ENCODE results near the gene NUSAP1.
"Not testable (repeated sequence)": the region's sequence is repeated elsewhere in the genome, so short reads cannot be mapped to it uniquely, and the experiment has no call there.

Gene NUSAP1

GRCh38 chr15:41347236-41347635, 14.6 kb downstream of the NUSAP1 start:
- H3K27me3 Mint-ChIP-seq = no peaks in the 10 kb centered on the region
- H3K36me3 Mint-ChIP-seq (ENCODE audit: low read depth) = peaks cover 70% of the 10 kb centered on the region
- no peak for ATAC-seq
- no peaks in the 10 kb centered on the region for H3K4me1 Mint-ChIP-seq
- no peak for DNase-seq
- no peak overlapping the region for H3K4me3 Mint-ChIP-seq
- no peak overlapping the region for H3K27ac Mint-ChIP-seq
- H3K9me3 Mint-ChIP-seq = no peaks in the 10 kb centered on the region

GRCh38 chr15:41350057-41350717, 17.5 kb downstream of the NUSAP1 start:
- ATAC-seq = no peak
- Mint-ChIP-seq H3K4me3 (no peak overlapping the region), H3K9me3 (no peaks in the 10 kb centered on the region), H3K36me3 (ENCODE audit: low read depth) (peaks cover 64% of the 10 kb centered on the region), H3K4me1 (no peaks in the 10 kb centered on the region), H3K27me3 (no peaks in the 10 kb centered on the region), H3K27ac (no peak overlapping the region)
- no peak for DNase-seq

GRCh38 chr15:41354371-41354770, 21.7 kb downstream of the NUSAP1 start:
- H3K4me1 Mint-ChIP-seq = no peaks in the 10 kb centered on the region
- H3K36me3 Mint-ChIP-seq (ENCODE audit: low read depth) = peaks cover 65% of the 10 kb centered on the region

GRCh38 chr15:41367418-41367817, 34.7 kb downstream of the NUSAP1 start:
- Mint-ChIP-seq H3K9me3 (no peaks in the 10 kb centered on the region), H3K4me3 (no peak overlapping the region), H3K27me3 (no peaks in the 10 kb centered on the region), H3K36me3 (ENCODE audit: low read depth) (peaks cover 57% of the 10 kb centered on the region), H3K4me1 (no peaks in the 10 kb centered on the region), H3K27ac (no peak overlapping the region)
- DNase-seq (no peak), ATAC-seq (no peak)

More at GRCh38 chr15:41354371-41354770, 21.7 kb downstream of the NUSAP1 start:
- H3K27ac Mint-ChIP-seq = no peak overlapping the region
- ATAC-seq = no peak
- no peaks in the 10 kb centered on the region for H3K27me3 Mint-ChIP-seq
- H3K9me3 Mint-ChIP-seq = no peaks in the 10 kb centered on the region
- DNase-seq = no peak
- H3K4me3 Mint-ChIP-seq = no peak overlapping the region

GRCh38 chr15:41377978-41378377, 45.3 kb downstream of the NUSAP1 start:
- H3K9me3 Mint-ChIP-seq = no peaks in the 10 kb centered on the region
- no peak overlapping the region for H3K27ac Mint-ChIP-seq
- H3K36me3 Mint-ChIP-seq (ENCODE audit: low read depth) = peaks cover 44% of the 10 kb centered on the region
- H3K27me3 Mint-ChIP-seq = no peaks in the 10 kb centered on the region
- H3K4me1 Mint-ChIP-seq = no peaks in the 10 kb centered on the region
- ATAC-seq = no peak
- DNase-seq = no peak
- no peak overlapping the region for H3K4me3 Mint-ChIP-seq

- H3K27ac Mint-ChIP-seq, H3K27me3 Mint-ChIP-seq, H3K4me1 Mint-ChIP-seq, ATAC-seq, H3K9me3 Mint-ChIP-seq, DNase-seq, H3K4me3 Mint-ChIP-seq: not testable (repeated sequence)
- H3K36me3 Mint-ChIP-seq (ENCODE audit: low read depth) = peaks cover 23% of the 10 kb centered on the region
These were observed 51.5 kb downstream of the NUSAP1 start for GRCh38 chr15:41383974-41384749.

GRCh38 chr15:41387646-41388045, 55.0 kb downstream of the NUSAP1 start:
- peaks cover 10% of the 10 kb centered on the region for H3K36me3 Mint-ChIP-seq (ENCODE audit: low read depth)
- H3K27ac Mint-ChIP-seq = no peak overlapping the region
- no peak for ATAC-seq
- no peak for DNase-seq
- H3K9me3 Mint-ChIP-seq = no peaks in the 10 kb centered on the region
- H3K27me3 Mint-ChIP-seq = no peaks in the 10 kb centered on the region
- H3K4me1 Mint-ChIP-seq = no peaks in the 10 kb centered on the region
- no peak overlapping the region for H3K4me3 Mint-ChIP-seq

- Mint-ChIP-seq H3K36me3 (ENCODE audit: low read depth) (peaks cover 27% of the 10 kb centered on the region), H3K27ac (peak overlapping the region; percentile 7), H3K27me3 (no peaks in the 10 kb centered on the region), H3K4me3 (no peak overlapping the region), H3K4me1 (peaks cover 14% of the 10 kb centered on the region), H3K9me3 (no peaks in the 10 kb centered on the region)
- ATAC-seq = no peak
- DNase-seq = no peak
These were observed 60.0 kb downstream of the NUSAP1 start for GRCh38 chr15:41392659-41393058.

GRCh38 chr15:41394924-41395323, 62.2 kb downstream of the NUSAP1 start:
- ATAC-seq (no peak), DNase-seq (no peak)
- Mint-ChIP-seq H3K4me3 (no peak overlapping the region), H3K36me3 (ENCODE audit: low read depth) (peaks cover 24% of the 10 kb centered on the region), H3K27ac (peak overlapping the region; percentile 18), H3K4me1 (peaks cover 14% of the 10 kb centered on the region), H3K9me3 (no peaks in the 10 kb centered on the region), H3K27me3 (no peaks in the 10 kb centered on the region)

- H3K27ac Mint-ChIP-seq = no peak overlapping the region
These were observed 63.4 kb downstream of the NUSAP1 start for GRCh38 chr15:41396111-41396510.

GRCh38 chr15:41401904-41402267, 69.2 kb downstream of the NUSAP1 start:
- H3K36me3 Mint-ChIP-seq (ENCODE audit: low read depth) = no peaks in the 10 kb centered on the region
- H3K27ac Mint-ChIP-seq = peak overlapping the region; percentile 94
- peak; percentile 8 for ATAC-seq
- H3K27me3 Mint-ChIP-seq = no peaks in the 10 kb centered on the region
- H3K4me3 Mint-ChIP-seq = peak overlapping the region; percentile 94
- no peaks in the 10 kb centered on the region for H3K9me3 Mint-ChIP-seq
- peaks cover 15% of the 10 kb centered on the region for H3K4me1 Mint-ChIP-seq
- DNase-seq = no peak

More at GRCh38 chr15:41396111-41396510, 63.4 kb downstream of the NUSAP1 start:
- H3K27me3 Mint-ChIP-seq = no peaks in the 10 kb centered on the region
- peaks cover 24% of the 10 kb centered on the region for H3K36me3 Mint-ChIP-seq (ENCODE audit: low read depth)
- DNase-seq = no peak
- no peaks in the 10 kb centered on the region for H3K9me3 Mint-ChIP-seq
- H3K4me1 Mint-ChIP-seq = peaks cover 14% of the 10 kb centered on the region
- ATAC-seq = no peak
- no peak overlapping the region for H3K4me3 Mint-ChIP-seq

- Mint-ChIP-seq H3K27ac (no peak overlapping the region), H3K36me3 (ENCODE audit: low read depth) (no peaks in the 10 kb centered on the region), H3K4me3 (no peak overlapping the region), H3K4me1 (peaks cover 15% of the 10 kb centered on the region), H3K27me3 (no peaks in the 10 kb centered on the region), H3K9me3 (no peaks in the 10 kb centered on the region)
- DNase-seq (no peak), ATAC-seq (no peak)
These were observed 74.7 kb downstream of the NUSAP1 start for GRCh38 chr15:41407341-41407740.

GRCh38 chr15:41408234-41408641, 75.6 kb downstream of the NUSAP1 start:
- DNase-seq (no peak), ATAC-seq (no peak)
- Mint-ChIP-seq H3K9me3 (no peaks in the 10 kb centered on the region), H3K27ac (no peak overlapping the region), H3K4me3 (no peak overlapping the region), H3K4me1 (peaks cover 10% of the 10 kb centered on the region), H3K27me3 (no peaks in the 10 kb centered on the region), H3K36me3 (ENCODE audit: low read depth) (no peaks in the 10 kb centered on the region)

- H3K27ac Mint-ChIP-seq = no peak overlapping the region
- H3K9me3 Mint-ChIP-seq = no peaks in the 10 kb centered on the region
- no peak for DNase-seq
- no peak for ATAC-seq
- no peaks in the 10 kb centered on the region for H3K27me3 Mint-ChIP-seq
- H3K4me1 Mint-ChIP-seq = peaks cover 15% of the 10 kb centered on the region
- H3K36me3 Mint-ChIP-seq (ENCODE audit: low read depth) = peaks cover 3% of the 10 kb centered on the region
- H3K4me3 Mint-ChIP-seq = no peak overlapping the region
These were observed 78.3 kb downstream of the NUSAP1 start for GRCh38 chr15:41411031-41411430.

- Mint-ChIP-seq H3K4me1 (peaks cover 19% of the 10 kb centered on the region), H3K36me3 (ENCODE audit: low read depth) (peaks cover 5% of the 10 kb centered on the region), H3K9me3 (no peaks in the 10 kb centered on the region), H3K27me3 (no peaks in the 10 kb centered on the region), H3K4me3 (no peak overlapping the region), H3K27ac (no peak overlapping the region)
- DNase-seq = no peak
- no peak for ATAC-seq
These were observed 78.8 kb downstream of the NUSAP1 start for GRCh38 chr15:41411441-41411840.
